ENCODE data around the gene ABI3BP. TPM values are rescaled to one million over a fixed set of nuclear protein-coding genes. Genes with fewer than 3 reads are reported as not detected.

Gene ABI3BP
- total and polyA plus RNA-seq, 9 donors, result 176 to 605 (median 300) TPM

- Histone ChIP-seq H3K27ac (ENCODE audit: low read length) (no peak overlapping the region), H3K4me3 (ENCODE audit: low read length) (no peak overlapping the region), H3K9me3 (replicated peaks; ENCODE audit: control insufficient read depth, low read depth, low read length) (no peaks in the 10 kb centered on the region), H3K27me3 (ENCODE audit: control insufficient read depth, insufficient read depth, low read length) (no peaks in the 10 kb centered on the region), H3K36me3 (ENCODE audit: control insufficient read depth, insufficient read depth, low read length) (no peaks in the 10 kb centered on the region), H3K4me1 (ENCODE audit: control insufficient read depth, insufficient read depth, low read length) (no peaks in the 10 kb centered on the region)
- peak; percentile 29 for DNase-seq
- WGBS (ENCODE audit: insufficient coverage), result 53% methylated on average over 3 of the region's 10 CpGs
Measured at GRCh38 chr3:100915706-100916495, 77.3 kb downstream of the ABI3BP start.

GRCh38 chr3:100913870-100914648, 79.2 kb downstream of the ABI3BP start:
- 90% methylated on average over 2 of the region's 5 CpGs for WGBS (ENCODE audit: insufficient coverage)
- no peak overlapping the region for H3K27ac ChIP-seq (ENCODE audit: low read length)

GRCh38 chr3:100912976-100913545, 80.2 kb downstream of the ABI3BP start:
- no CpG with 5 or more reads among the region's 4 CpGs for WGBS (ENCODE audit: insufficient coverage)
- Histone ChIP-seq H3K27me3 (ENCODE audit: control insufficient read depth, insufficient read depth, low read length) (no peaks in the 10 kb centered on the region), H3K27ac (ENCODE audit: low read length) (no peak overlapping the region), H3K36me3 (ENCODE audit: control insufficient read depth, insufficient read depth, low read length) (no peaks in the 10 kb centered on the region), H3K4me1 (ENCODE audit: control insufficient read depth, insufficient read depth, low read length) (no peaks in the 10 kb centered on the region), H3K9me3 (replicated peaks; ENCODE audit: control insufficient read depth, low read depth, low read length) (no peaks in the 10 kb centered on the region), H3K4me3 (ENCODE audit: low read length) (no peak overlapping the region)
- no peak for DNase-seq

More at GRCh38 chr3:100913870-100914648, 79.2 kb downstream of the ABI3BP start:
- H3K4me3 ChIP-seq (ENCODE audit: low read length), result no peak overlapping the region
- no peak for DNase-seq
- no peaks in the 10 kb centered on the region for H3K4me1 ChIP-seq (ENCODE audit: control insufficient read depth, insufficient read depth, low read length)
- H3K27me3 ChIP-seq (ENCODE audit: control insufficient read depth, insufficient read depth, low read length), result no peaks in the 10 kb centered on the region
- H3K9me3 ChIP-seq (replicated peaks; ENCODE audit: control insufficient read depth, low read depth, low read length), result no peaks in the 10 kb centered on the region
- H3K36me3 ChIP-seq (ENCODE audit: control insufficient read depth, insufficient read depth, low read length), result no peaks in the 10 kb centered on the region

- Histone ChIP-seq H3K4me3 (ENCODE audit: low read length) (no peak overlapping the region), H3K27me3 (ENCODE audit: control insufficient read depth, insufficient read depth, low read length) (no peaks in the 10 kb centered on the region), H3K9me3 (replicated peaks; ENCODE audit: control insufficient read depth, low read depth, low read length) (no peaks in the 10 kb centered on the region), H3K36me3 (ENCODE audit: control insufficient read depth, insufficient read depth, low read length) (no peaks in the 10 kb centered on the region), H3K27ac (ENCODE audit: low read length) (no peak overlapping the region), H3K4me1 (ENCODE audit: control insufficient read depth, insufficient read depth, low read length) (no peaks in the 10 kb centered on the region)
- DNase-seq, result no peak
- 87% methylated on average over 5 of the region's 6 CpGs for WGBS (ENCODE audit: insufficient coverage)
Measured at GRCh38 chr3:100912571-100912970, 80.7 kb downstream of the ABI3BP start.

- no peaks in the 10 kb centered on the region for H3K4me1 ChIP-seq (ENCODE audit: control insufficient read depth, insufficient read depth, low read length)
- 100% methylated on average over 1 of the region's 6 CpGs for WGBS (ENCODE audit: insufficient coverage)
- no peaks in the 10 kb centered on the region for H3K9me3 ChIP-seq (replicated peaks; ENCODE audit: control insufficient read depth, low read depth, low read length)
Measured at GRCh38 chr3:100911956-100912355, 81.3 kb downstream of the ABI3BP start.

GRCh38 chr3:100910986-100911385, 82.2 kb downstream of the ABI3BP start:
- Histone ChIP-seq H3K27ac (ENCODE audit: low read length) (no peak overlapping the region), H3K36me3 (ENCODE audit: control insufficient read depth, insufficient read depth, low read length) (no peaks in the 10 kb centered on the region), H3K27me3 (ENCODE audit: control insufficient read depth, insufficient read depth, low read length) (no peaks in the 10 kb centered on the region), H3K4me1 (ENCODE audit: control insufficient read depth, insufficient read depth, low read length) (no peaks in the 10 kb centered on the region), H3K9me3 (replicated peaks; ENCODE audit: control insufficient read depth, low read depth, low read length) (no peaks in the 10 kb centered on the region), H3K4me3 (ENCODE audit: low read length) (no peak overlapping the region)
- no CpG with 5 or more reads among the region's 2 CpGs for WGBS (ENCODE audit: insufficient coverage)
- no peak for DNase-seq

More at GRCh38 chr3:100911956-100912355, 81.3 kb downstream of the ABI3BP start:
- no peaks in the 10 kb centered on the region for H3K27me3 ChIP-seq (ENCODE audit: control insufficient read depth, insufficient read depth, low read length)
- no peak for DNase-seq
- no peaks in the 10 kb centered on the region for H3K36me3 ChIP-seq (ENCODE audit: control insufficient read depth, insufficient read depth, low read length)
- no peak overlapping the region for H3K27ac ChIP-seq (ENCODE audit: low read length)
- no peak overlapping the region for H3K4me3 ChIP-seq (ENCODE audit: low read length)

GRCh38 chr3:100902572-100902971, 90.6 kb downstream of the ABI3BP start:
- no peak overlapping the region for H3K4me3 ChIP-seq (ENCODE audit: low read length)
- no peak overlapping the region for H3K27ac ChIP-seq (ENCODE audit: low read length)
- DNase-seq, result no peak
- no peaks in the 10 kb centered on the region for H3K4me1 ChIP-seq (ENCODE audit: control insufficient read depth, insufficient read depth, low read length)
- H3K9me3 ChIP-seq (replicated peaks; ENCODE audit: control insufficient read depth, low read depth, low read length), result no peaks in the 10 kb centered on the region
- peaks cover 9% of the 10 kb centered on the region for H3K36me3 ChIP-seq (ENCODE audit: control insufficient read depth, insufficient read depth, low read length)
- H3K27me3 ChIP-seq (ENCODE audit: control insufficient read depth, insufficient read depth, low read length), result no peaks in the 10 kb centered on the region
- 82% methylated on average over 2 of the region's 5 CpGs for WGBS (ENCODE audit: insufficient coverage)

GRCh38 chr3:100900671-100901335, 92.4 kb downstream of the ABI3BP start:
- H3K27me3 ChIP-seq (ENCODE audit: control insufficient read depth, insufficient read depth, low read length), result no peaks in the 10 kb centered on the region
- H3K4me3 ChIP-seq (ENCODE audit: low read length), result no peak overlapping the region
- no peaks in the 10 kb centered on the region for H3K9me3 ChIP-seq (replicated peaks; ENCODE audit: control insufficient read depth, low read depth, low read length)
- no peak overlapping the region for H3K27ac ChIP-seq (ENCODE audit: low read length)
- WGBS (ENCODE audit: insufficient coverage), result no CpG with 5 or more reads among the region's 2 CpGs
- peak; percentile 64 for DNase-seq
- H3K4me1 ChIP-seq (ENCODE audit: control insufficient read depth, insufficient read depth, low read length), result no peaks in the 10 kb centered on the region
- H3K36me3 ChIP-seq (ENCODE audit: control insufficient read depth, insufficient read depth, low read length), result peaks cover 9% of the 10 kb centered on the region

- H3K27ac ChIP-seq (ENCODE audit: low read length), result no peak overlapping the region
- H3K9me3 ChIP-seq (replicated peaks; ENCODE audit: control insufficient read depth, low read depth, low read length), result no peaks in the 10 kb centered on the region
- H3K4me3 ChIP-seq (ENCODE audit: low read length), result no peak overlapping the region
- peaks cover 9% of the 10 kb centered on the region for H3K36me3 ChIP-seq (ENCODE audit: control insufficient read depth, insufficient read depth, low read length)
- WGBS (ENCODE audit: insufficient coverage), result no CpG with 5 or more reads among the region's 2 CpGs
- H3K4me1 ChIP-seq (ENCODE audit: control insufficient read depth, insufficient read depth, low read length), result no peaks in the 10 kb centered on the region
- H3K27me3 ChIP-seq (ENCODE audit: control insufficient read depth, insufficient read depth, low read length), result no peaks in the 10 kb centered on the region
- peak; percentile 49 for DNase-seq
Measured at GRCh38 chr3:100899440-100900091, 93.7 kb downstream of the ABI3BP start.
